Measurements from ENCODE around the gene CCDC85B.

DNA sequence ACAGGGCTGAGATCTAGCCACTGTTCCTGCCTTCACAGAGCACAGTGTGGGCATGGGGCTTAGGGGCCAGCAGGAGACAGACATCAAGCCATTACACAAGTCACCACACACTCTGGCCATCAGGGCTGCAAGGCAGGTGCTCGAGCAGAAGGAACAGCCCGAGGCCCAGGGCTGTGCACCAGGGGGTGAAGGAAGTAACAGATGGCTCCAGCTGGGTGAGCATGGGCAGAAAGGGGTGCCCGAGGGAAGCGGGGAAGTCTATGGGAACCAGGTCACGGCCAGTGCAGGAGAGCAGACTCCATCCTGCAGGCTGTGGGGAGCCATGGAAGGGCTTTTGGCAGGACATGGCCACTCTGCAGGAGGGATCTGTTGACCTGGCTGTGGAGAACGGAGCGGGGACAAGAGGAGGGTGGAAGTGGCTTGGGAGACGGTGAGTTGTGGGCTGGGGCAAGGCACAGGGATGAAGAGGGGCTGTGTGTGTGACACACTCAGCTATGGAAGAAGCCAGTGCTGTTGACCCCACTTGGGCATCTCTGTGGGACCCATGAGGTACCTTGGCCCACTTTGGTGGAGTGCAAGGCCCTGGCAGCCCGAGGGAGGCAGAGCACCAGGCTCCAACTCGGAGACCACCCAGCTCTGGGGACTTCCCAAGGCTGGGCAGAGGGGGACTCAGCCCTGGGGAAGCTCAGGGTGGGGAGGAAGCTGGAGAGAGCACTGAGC, 24.8 kb downstream of the CCDC85B start:
- TF ChIP-seq, protein P1, sequence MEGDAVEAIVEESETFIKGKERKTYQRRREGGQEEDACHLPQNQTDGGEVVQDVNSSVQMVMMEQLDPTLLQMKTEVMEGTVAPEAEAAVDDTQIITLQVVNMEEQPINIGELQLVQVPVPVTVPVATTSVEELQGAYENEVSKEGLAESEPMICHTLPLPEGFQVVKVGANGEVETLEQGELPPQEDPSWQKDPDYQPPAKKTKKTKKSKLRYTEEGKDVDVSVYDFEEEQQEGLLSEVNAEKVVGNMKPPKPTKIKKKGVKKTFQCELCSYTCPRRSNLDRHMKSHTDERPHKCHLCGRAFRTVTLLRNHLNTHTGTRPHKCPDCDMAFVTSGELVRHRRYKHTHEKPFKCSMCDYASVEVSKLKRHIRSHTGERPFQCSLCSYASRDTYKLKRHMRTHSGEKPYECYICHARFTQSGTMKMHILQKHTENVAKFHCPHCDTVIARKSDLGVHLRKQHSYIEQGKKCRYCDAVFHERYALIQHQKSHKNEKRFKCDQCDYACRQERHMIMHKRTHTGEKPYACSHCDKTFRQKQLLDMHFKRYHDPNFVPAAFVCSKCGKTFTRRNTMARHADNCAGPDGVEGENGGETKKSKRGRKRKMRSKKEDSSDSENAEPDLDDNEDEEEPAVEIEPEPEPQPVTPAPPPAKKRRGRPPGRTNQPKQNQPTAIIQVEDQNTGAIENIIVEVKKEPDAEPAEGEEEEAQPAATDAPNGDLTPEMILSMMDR (IDR thresholded peaks at IDR 0.05), result no peak
- TF ChIP-seq, protein P2, sequence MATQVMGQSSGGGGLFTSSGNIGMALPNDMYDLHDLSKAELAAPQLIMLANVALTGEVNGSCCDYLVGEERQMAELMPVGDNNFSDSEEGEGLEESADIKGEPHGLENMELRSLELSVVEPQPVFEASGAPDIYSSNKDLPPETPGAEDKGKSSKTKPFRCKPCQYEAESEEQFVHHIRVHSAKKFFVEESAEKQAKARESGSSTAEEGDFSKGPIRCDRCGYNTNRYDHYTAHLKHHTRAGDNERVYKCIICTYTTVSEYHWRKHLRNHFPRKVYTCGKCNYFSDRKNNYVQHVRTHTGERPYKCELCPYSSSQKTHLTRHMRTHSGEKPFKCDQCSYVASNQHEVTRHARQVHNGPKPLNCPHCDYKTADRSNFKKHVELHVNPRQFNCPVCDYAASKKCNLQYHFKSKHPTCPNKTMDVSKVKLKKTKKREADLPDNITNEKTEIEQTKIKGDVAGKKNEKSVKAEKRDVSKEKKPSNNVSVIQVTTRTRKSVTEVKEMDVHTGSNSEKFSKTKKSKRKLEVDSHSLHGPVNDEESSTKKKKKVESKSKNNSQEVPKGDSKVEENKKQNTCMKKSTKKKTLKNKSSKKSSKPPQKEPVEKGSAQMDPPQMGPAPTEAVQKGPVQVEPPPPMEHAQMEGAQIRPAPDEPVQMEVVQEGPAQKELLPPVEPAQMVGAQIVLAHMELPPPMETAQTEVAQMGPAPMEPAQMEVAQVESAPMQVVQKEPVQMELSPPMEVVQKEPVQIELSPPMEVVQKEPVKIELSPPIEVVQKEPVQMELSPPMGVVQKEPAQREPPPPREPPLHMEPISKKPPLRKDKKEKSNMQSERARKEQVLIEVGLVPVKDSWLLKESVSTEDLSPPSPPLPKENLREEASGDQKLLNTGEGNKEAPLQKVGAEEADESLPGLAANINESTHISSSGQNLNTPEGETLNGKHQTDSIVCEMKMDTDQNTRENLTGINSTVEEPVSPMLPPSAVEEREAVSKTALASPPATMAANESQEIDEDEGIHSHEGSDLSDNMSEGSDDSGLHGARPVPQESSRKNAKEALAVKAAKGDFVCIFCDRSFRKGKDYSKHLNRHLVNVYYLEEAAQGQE (IDR thresholded peaks at IDR 0.05; ENCODE audit: insufficient read depth in 1 of 2, low read depth in 2 of 2, low read length in 1 of 2), result no peak
- TF ChIP-seq POLR2AphosphoS5 (IDR thresholded peaks at IDR 0.05; ENCODE audit: low read depth, low read length), result no peak; the same call in 1 of the 2 replicates

Data from Panc1 (cell line).